ENCODE data around the gene F2RL1.

F2RL1 gene

DNA sequence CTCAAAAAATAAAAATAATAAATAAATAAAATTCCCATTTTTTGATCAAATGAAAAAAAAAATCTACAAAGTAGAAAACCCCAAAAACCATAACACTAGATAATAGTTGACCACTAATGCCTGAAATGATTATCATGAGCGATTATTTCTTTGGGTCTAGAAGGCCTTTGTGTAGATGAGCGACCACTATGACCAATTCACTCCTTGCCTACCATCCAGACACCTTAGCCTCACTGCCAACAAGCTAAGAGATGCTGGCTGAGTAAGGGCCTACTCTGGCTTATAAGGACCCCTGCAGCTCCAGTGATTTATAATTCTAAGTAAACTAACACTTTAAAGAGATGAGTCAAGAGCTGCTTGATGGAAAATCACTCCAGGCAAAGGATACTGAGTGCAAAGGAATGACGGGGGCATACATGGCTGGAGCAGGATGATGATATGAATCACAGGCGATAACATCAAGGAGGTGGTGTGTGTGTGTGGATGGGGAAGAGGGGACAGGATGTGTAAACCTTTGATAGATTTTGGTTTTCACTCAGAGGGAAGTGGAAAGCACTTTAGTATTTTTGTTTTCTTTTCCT is 4.8 kb upstream of the F2RL1 start (continued):
- TF ChIP-seq ZNF362 (tag by site-specific recombination; IDR thresholded peaks at IDR 0.05), result no peak
- no peak for TF ChIP-seq ZNF292 (tag by site-specific recombination; IDR thresholded peaks at IDR 0.05; ENCODE audit: borderline replicate concordance, low read depth)
- no peak for TF ChIP-seq ZNF140 (tag by site-specific recombination; IDR thresholded peaks at IDR 0.05)
- TF ChIP-seq ZNF138 (tag by site-specific recombination; IDR thresholded peaks at IDR 0.05; ENCODE audit: borderline replicate concordance), result no peak
- TF ChIP-seq ZNF324 (tag by site-specific recombination; IDR thresholded peaks at IDR 0.05), result no peak
- no peak for TF ChIP-seq ZSCAN23 (tag by site-specific recombination; IDR thresholded peaks at IDR 0.05)
- TF ChIP-seq ZBTB20 (tag by site-specific recombination; IDR thresholded peaks at IDR 0.05), result no peak
- no peak for TF ChIP-seq ZNF596 (tag by site-specific recombination; IDR thresholded peaks at IDR 0.05)
- TF ChIP-seq ZSCAN30 (tag by site-specific recombination; IDR thresholded peaks at IDR 0.05), result no peak
- no peak for TF ChIP-seq SP3 (tag by site-specific recombination; IDR thresholded peaks at IDR 0.05)
- TF ChIP-seq ZNF670 (tag by site-specific recombination; IDR thresholded peaks at IDR 0.05; ENCODE audit: low read depth), result no peak
- no peak for TF ChIP-seq SP2 (tag by site-specific recombination; IDR thresholded peaks at IDR 0.05)
- TF ChIP-seq ZNF248 (tag by site-specific recombination; IDR thresholded peaks at IDR 0.05), result no peak
- TF ChIP-seq ZNF610 (tag by site-specific recombination; IDR thresholded peaks at IDR 0.05; ENCODE audit: borderline replicate concordance), result no peak
- no peak for TF ChIP-seq ZNF626 (tag by site-specific recombination; IDR thresholded peaks at IDR 0.05)
- no peak for TF ChIP-seq KLF1 (tag by site-specific recombination; IDR thresholded peaks at IDR 0.05)
- peak; percentile 22; the same call in 1 of the 2 replicates for TF ChIP-seq PRDM1 (tag by site-specific recombination; IDR thresholded peaks at IDR 0.05)
- no peak for TF ChIP-seq ZBTB11 (tag by site-specific recombination; conservative IDR thresholded peaks at IDR 0.05; ENCODE audit: low read depth)
- TF ChIP-seq ZNF571 (tag by site-specific recombination; IDR thresholded peaks at IDR 0.05), result no peak
- TF ChIP-seq, protein P1, sequence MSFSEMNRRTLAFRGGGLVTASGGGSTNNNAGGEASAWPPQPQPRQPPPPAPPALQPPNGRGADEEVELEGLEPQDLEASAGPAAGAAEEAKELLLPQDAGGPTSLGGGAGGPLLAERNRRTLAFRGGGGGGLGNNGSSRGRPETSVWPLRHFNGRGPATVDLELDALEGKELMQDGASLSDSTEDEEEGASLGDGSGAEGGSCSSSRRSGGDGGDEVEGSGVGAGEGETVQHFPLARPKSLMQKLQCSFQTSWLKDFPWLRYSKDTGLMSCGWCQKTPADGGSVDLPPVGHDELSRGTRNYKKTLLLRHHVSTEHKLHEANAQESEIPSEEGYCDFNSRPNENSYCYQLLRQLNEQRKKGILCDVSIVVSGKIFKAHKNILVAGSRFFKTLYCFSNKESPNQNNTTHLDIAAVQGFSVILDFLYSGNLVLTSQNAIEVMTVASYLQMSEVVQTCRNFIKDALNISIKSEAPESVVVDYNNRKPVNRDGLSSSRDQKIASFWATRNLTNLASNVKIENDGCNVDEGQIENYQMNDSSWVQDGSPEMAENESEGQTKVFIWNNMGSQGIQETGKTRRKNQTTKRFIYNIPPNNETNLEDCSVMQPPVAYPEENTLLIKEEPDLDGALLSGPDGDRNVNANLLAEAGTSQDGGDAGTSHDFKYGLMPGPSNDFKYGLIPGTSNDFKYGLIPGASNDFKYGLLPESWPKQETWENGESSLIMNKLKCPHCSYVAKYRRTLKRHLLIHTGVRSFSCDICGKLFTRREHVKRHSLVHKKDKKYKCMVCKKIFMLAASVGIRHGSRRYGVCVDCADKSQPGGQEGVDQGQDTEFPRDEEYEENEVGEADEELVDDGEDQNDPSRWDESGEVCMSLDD (tag by site-specific recombination; IDR thresholded peaks at IDR 0.05), result no peak
- peak; percentile 52; the same call in 1 of the 2 replicates for TF ChIP-seq WT1 (tag by site-specific recombination; IDR thresholded peaks at IDR 0.05)
- TF ChIP-seq, protein P2, sequence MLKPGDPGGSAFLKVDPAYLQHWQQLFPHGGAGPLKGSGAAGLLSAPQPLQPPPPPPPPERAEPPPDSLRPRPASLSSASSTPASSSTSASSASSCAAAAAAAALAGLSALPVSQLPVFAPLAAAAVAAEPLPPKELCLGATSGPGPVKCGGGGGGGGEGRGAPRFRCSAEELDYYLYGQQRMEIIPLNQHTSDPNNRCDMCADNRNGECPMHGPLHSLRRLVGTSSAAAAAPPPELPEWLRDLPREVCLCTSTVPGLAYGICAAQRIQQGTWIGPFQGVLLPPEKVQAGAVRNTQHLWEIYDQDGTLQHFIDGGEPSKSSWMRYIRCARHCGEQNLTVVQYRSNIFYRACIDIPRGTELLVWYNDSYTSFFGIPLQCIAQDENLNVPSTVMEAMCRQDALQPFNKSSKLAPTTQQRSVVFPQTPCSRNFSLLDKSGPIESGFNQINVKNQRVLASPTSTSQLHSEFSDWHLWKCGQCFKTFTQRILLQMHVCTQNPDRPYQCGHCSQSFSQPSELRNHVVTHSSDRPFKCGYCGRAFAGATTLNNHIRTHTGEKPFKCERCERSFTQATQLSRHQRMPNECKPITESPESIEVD (tag by site-specific recombination; IDR thresholded peaks at IDR 0.05), result no peak
- TF ChIP-seq ZNF518A (tag by site-specific recombination; conservative IDR thresholded peaks at IDR 0.05; ENCODE audit: low read depth), result no peak
- no peak for TF ChIP-seq ZNF214 (tag by site-specific recombination; IDR thresholded peaks at IDR 0.05; ENCODE audit: borderline replicate concordance)
- no peak for TF ChIP-seq GLIS2 (tag by site-specific recombination; IDR thresholded peaks at IDR 0.05)
- no peak for TF ChIP-seq ZNF133 (tag by site-specific recombination; IDR thresholded peaks at IDR 0.05)
- no peak for TF ChIP-seq ZNF354C (tag by site-specific recombination; IDR thresholded peaks at IDR 0.05; ENCODE audit: borderline replicate concordance, low read depth)
